ENCODE results near the gene GTSF1L.
"Not testable (repeated sequence)": the region's sequence is repeated elsewhere in the genome, so short reads cannot be mapped to it uniquely, and the experiment has no call there.

GTSF1L gene

DNA sequence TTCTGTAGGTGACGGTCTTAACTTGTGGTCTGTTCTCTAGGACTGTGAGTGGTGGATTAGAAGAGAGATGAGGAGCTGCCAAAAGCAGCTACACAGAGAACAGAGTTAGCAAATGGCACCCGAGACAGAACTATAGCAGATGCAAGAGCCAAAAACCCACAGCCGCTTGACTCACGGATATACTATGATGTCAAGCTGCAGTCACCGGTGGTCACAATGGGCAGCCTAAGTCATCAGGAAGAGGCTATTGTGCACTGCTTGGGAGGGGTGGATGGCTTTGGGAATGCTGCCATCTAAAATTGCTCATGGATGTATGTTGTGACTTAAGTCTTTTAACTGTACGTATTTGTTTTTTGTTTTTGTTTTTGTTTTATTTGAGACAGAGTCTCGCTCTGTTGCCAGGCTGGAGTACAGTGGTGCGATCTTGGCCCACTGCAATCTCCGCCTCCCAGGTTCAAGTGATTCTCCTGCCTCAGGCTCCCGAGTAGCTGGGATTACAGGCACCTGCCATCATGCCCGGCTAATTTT lies at the start of gene GTSF1L:
TSS of gene GTSF1L (minus strand) at position 192 of the 528 bp plus-strand sequence. CDS start 308 bp downstream, outside the sequence.
- Mint-ChIP-seq H3K27ac (no peak within 1 kb of the TSS), H3K4me3 (no peak within 1 kb of the TSS), H3K4me1 (ENCODE audit: low read depth) (peaks cover 39% of the 10 kb centered on the region), H3K36me3 (ENCODE audit: low read depth) (no peaks in the 10 kb centered on the region), H3K9me3 (peaks cover 4% of the 10 kb centered on the region), H3K27me3 (no peaks in the 10 kb centered on the region)

DNA sequence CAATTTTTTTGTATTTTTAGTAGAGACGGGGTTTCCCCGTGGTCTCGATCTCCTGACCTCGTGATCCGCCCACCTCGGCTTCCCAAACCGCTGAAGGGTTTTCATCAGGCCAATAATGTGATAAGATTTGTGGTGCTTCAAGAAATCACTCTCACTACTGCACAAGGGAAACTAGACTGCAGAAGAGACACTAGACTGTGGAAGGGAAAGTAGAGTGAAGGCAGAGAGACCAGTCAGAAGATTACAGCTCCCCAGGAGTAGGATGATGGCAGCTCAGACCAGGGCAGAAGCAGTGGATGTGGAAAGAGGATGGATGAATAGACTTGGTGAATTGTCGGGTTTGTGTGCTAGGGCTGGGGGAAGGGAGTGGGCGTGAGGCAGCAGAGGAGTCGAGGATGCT lies 48.0 kb upstream of the GTSF1L start:
- Mint-ChIP-seq H3K27ac (peak overlapping the region; percentile 28), H3K27me3 (peaks cover 33% of the 10 kb centered on the region), H3K9me3 (peaks cover 12% of the 10 kb centered on the region), H3K4me1 (ENCODE audit: low read depth) (no peaks in the 10 kb centered on the region), H3K4me3 (no peak overlapping the region), H3K36me3 (ENCODE audit: low read depth) (no peaks in the 10 kb centered on the region)

DNA sequence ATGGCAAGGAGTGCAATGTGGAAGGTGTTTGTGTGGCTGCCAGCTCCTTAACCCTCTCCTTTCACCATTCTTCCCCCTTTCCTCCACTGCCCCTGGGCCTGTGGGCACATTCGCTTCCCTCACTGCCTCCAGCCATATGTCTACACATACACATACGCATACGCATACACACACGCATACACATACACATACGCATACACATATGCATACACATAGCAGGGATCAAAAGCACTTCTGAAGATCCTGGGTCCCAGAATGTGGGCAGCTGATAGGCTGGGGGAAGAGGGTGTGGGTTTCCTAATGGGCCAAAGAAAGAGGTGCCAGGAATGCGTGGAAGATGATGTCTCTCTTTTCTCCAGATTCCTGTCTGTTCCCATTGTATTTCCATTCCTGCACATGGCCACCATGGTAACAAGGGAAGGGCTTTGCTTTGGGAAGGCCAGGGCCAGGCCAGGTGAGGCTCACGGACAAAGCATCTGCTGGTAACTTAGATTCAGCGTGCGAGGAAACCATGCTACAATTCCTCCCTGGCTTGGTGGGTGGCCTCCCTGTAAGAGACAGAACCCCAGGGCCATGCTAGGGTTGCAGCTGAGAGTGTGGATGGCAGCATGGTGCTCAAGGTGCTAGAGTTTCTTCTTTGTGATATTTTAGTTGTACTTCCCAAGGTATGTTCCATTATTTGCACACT lies 44.8 kb upstream of the GTSF1L start:
- Mint-ChIP-seq H3K36me3 (ENCODE audit: low read depth) (no peaks in the 10 kb centered on the region), H3K4me3 (no peak overlapping the region), H3K27ac (no peak overlapping the region), H3K4me1 (ENCODE audit: low read depth) (no peaks in the 10 kb centered on the region), H3K27me3 (peaks cover 43% of the 10 kb centered on the region), H3K9me3 (no peaks in the 10 kb centered on the region)

DNA sequence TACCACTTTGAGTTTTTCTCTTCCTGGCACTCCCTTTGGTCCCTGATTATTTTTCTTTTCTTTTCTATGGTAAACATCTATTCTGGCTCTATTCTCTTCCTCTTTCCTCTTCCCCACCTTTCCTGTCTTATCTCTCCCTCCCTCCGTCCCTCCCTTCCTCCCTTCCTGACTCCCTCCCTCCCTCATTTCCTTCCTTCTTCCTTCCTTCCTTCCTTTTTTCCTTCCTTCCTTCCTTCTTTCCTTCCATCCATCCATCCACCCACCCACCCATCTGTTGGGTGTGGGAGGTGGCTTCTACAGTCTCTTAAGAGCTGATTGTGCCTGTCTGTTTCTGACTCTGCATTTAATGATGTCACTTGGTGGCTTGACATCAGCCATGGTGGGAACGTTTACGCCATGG lies 43.5 kb upstream of the GTSF1L start:
- Mint-ChIP-seq H3K27me3 (peaks cover 49% of the 10 kb centered on the region), H3K27ac (no peak overlapping the region)

DNA sequence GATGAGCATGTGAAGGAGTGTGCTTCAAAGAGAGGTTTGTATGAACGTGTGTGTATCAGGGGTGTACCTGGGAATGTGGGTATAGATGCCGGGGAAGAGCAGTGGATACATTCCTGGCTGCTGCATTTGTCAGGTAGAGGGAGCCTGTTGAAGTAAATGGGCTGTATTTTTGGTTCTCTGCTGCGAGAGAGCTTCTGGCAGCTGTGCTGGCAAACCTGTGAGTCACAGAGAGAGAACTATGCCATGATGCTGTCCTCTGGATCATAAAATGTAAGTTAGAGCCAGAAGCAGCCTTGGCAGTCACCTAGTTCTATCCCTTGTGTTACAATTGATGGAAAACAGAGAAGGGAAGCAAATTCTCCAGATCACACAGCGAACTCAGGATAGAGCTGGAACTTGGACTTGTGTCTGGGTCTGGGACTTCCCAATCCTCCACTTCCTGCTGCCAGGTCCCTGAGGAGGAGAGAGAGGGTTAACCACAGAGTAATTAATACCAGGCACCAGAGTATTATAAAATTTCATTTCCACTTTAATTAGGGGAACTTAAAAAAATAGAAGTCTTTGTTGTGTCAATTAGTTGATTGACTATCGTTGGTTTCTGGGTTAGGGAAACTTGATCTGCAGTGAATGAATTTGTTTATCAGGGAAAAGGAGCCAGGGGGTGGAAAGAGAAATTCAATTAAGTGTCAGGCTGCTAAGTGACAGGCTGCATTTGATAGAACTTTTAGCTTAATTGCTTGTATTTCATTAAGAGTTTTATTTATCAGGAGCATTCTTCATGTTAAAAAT lies 41.1 kb upstream of the GTSF1L start:
- Mint-ChIP-seq H3K9me3 (no peaks in the 10 kb centered on the region), H3K4me3 (no peak overlapping the region), H3K4me1 (ENCODE audit: low read depth) (no peaks in the 10 kb centered on the region), H3K27ac (no peak overlapping the region), H3K27me3 (peaks cover 36% of the 10 kb centered on the region), H3K36me3 (ENCODE audit: low read depth) (no peaks in the 10 kb centered on the region)

More for the DNA sequence above, 43.5 kb upstream of the GTSF1L start:
- H3K4me3 Mint-ChIP-seq, result no peak overlapping the region
- H3K36me3 Mint-ChIP-seq (ENCODE audit: low read depth), result no peaks in the 10 kb centered on the region
- no peaks in the 10 kb centered on the region for H3K9me3 Mint-ChIP-seq
- no peaks in the 10 kb centered on the region for H3K4me1 Mint-ChIP-seq (ENCODE audit: low read depth)

DNA sequence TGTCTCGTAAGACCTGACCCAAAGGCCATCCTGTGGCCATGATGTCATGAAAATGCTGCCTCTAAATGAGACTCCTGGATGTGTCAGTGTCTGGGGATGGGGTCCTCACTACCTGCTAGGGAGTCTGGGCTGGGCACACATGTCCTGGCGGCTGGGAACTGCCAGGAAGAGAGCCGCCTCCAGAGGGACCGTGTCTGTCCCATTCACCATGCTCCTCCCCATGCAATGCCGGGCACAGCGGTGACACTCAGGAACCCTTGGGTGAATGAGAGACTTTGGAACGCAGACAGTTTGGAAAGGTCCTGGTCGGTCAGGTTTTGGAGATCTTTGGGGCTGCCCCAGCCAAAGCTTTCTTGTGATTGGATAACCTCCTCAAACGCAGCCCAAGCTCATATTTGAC lies 40.1 kb upstream of the GTSF1L start:
- Mint-ChIP-seq H3K27me3 (peaks cover 31% of the 10 kb centered on the region), H3K27ac (no peak overlapping the region), H3K4me3 (no peak overlapping the region), H3K36me3 (ENCODE audit: low read depth) (no peaks in the 10 kb centered on the region), H3K9me3 (no peaks in the 10 kb centered on the region), H3K4me1 (ENCODE audit: low read depth) (no peaks in the 10 kb centered on the region)

DNA sequence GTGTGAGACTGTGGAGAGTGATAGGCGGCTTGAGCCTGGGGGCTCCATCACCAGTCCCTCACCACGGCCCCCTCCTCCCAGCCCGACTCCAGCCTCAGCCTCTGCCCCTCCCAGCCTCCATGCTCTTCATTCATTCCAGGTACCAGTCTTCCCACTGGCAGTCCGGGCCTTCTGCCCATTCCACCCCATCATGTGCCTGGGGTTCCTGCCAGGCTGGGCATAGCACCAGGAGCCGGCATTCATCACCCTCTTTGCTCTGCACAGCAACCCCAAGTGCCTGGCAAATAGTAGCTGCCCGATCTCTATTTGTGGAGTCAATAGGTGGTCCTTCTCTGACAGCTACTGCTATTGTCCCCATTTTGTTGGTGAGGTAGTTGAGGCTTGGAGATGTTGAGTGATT lies 39.6 kb upstream of the GTSF1L start:
- no peak overlapping the region for H3K27ac Mint-ChIP-seq

DNA sequence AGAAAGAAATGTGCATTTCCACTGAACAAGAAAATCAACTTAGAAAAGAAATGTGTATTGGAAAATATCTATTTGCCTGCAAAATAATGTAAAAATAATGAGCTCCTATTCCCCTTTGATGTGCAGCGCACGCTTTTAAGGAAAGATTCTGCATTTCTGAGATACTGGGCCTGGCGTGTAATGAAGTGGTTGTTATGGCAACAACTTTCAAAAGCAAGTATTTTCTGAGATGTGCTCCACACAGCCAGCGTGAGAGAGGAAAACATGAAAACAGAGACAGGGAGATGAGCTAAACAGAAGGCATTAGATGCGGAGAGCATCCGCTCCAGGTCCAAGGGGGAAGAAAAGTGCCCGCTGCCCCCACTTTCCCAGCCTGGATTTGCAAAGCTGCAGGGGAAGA lies 39.1 kb upstream of the GTSF1L start:
- H3K27me3 Mint-ChIP-seq, result peaks cover 23% of the 10 kb centered on the region

More for the DNA sequence above, 39.6 kb upstream of the GTSF1L start:
- peaks cover 27% of the 10 kb centered on the region for H3K27me3 Mint-ChIP-seq
- H3K4me3 Mint-ChIP-seq, result no peak overlapping the region
- H3K36me3 Mint-ChIP-seq (ENCODE audit: low read depth), result no peaks in the 10 kb centered on the region
- no peaks in the 10 kb centered on the region for H3K4me1 Mint-ChIP-seq (ENCODE audit: low read depth)
- H3K9me3 Mint-ChIP-seq, result no peaks in the 10 kb centered on the region

DNA sequence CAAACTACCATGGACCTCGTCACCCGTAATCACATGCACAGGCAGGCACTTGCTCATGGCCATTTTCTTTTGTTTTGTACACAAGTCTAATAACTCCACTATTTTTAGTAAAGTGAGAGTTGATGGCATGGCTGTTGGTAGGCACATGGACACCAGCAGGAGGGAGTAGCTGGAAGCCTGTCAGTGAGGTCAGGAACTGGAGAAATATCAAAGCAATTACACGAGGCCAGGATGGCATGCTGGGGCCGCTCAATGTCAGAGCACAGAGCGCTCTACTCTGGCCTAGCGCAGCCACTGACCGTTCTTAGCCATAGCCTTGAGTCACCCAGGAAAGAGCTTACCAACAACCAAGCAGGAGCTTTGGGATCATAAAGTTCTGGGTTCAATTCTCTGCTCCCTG lies 36.1 kb upstream of the GTSF1L start:
- no peaks in the 10 kb centered on the region for H3K9me3 Mint-ChIP-seq
- no peak overlapping the region for H3K27ac Mint-ChIP-seq
- H3K4me3 Mint-ChIP-seq, result no peak overlapping the region
- H3K4me1 Mint-ChIP-seq (ENCODE audit: low read depth), result peaks cover 10% of the 10 kb centered on the region
- peaks cover 22% of the 10 kb centered on the region for H3K27me3 Mint-ChIP-seq
- H3K36me3 Mint-ChIP-seq (ENCODE audit: low read depth), result no peaks in the 10 kb centered on the region

More for the DNA sequence above, 39.1 kb upstream of the GTSF1L start:
- H3K36me3 Mint-ChIP-seq (ENCODE audit: low read depth), result no peaks in the 10 kb centered on the region
- no peaks in the 10 kb centered on the region for H3K9me3 Mint-ChIP-seq
- H3K27ac Mint-ChIP-seq, result no peak overlapping the region
- no peak overlapping the region for H3K4me3 Mint-ChIP-seq
- H3K4me1 Mint-ChIP-seq (ENCODE audit: low read depth), result no peaks in the 10 kb centered on the region

DNA sequence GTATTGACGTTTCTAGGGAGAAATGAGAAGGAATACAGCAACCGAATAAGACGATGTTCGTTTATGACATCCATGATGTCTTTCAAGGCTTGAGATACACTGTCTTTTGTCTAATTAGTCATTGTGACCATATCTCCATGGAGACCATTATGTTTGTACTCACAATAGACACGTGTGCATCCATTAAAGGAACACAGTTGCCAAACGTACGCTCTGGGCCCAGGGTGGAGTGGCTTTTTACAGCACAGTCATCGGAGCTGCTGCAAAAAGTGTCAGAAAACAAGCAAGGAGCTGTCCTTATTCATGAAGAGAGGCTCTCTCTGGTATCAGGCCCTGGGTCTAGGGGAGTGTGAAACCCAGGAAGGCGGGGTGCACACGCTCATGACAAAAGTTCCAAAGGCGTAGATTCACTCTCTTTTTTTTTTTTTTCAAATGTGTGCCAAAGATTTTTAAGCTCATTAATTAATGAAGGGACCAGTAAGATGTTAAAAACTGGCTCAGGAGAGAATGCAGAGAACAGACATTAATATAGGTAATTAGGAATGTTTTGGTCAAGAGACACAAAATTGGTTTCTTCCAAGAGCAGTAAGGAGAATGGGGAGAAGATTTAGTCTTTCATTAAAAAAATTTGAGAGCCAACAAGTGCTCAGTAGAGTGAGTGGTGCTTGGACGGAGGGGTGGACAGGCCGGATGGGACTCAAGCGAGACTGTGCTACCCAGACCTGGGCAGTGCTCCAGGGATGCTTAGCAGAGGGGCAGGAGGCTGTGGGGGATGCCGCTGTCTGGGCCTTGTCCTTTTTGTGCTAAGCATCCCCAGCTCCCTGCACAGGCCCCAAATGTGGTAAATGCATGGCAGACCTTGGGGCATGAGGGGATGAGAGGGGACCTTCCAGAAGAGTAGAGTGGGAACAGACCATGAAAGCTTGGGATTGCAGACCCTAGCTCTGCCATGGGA lies 34.9 kb upstream of the GTSF1L start:
- Mint-ChIP-seq H3K4me3 (no peak overlapping the region), H3K9me3 (no peaks in the 10 kb centered on the region), H3K27me3 (peaks cover 16% of the 10 kb centered on the region), H3K36me3 (ENCODE audit: low read depth) (no peaks in the 10 kb centered on the region), H3K4me1 (ENCODE audit: low read depth) (peaks cover 13% of the 10 kb centered on the region), H3K27ac (no peak overlapping the region)

DNA sequence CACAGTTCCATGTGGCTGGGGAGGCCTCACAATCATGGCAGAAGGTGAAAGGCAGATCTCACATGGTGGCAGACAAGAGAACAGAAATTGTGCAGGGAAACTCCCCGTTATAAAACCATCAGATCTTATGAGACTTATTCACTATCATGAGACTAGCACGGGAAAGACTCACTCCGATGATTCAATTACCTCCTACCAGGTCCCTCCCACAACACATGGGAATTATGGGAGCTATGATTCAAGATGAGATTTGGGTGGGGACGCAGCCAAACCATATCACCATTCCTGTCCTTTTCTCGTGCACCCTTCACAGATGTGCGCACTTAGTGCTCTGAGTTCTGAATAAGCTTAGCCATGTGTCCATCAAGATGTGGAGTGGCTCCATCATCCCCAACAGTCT lies 31.1 kb upstream of the GTSF1L start:
- not testable (repeated sequence) for H3K36me3 Mint-ChIP-seq (ENCODE audit: low read depth); H3K9me3 Mint-ChIP-seq; H3K4me3 Mint-ChIP-seq; H3K27me3 Mint-ChIP-seq; H3K27ac Mint-ChIP-seq
- peaks cover 20% of the 10 kb centered on the region for H3K4me1 Mint-ChIP-seq (ENCODE audit: low read depth)

DNA sequence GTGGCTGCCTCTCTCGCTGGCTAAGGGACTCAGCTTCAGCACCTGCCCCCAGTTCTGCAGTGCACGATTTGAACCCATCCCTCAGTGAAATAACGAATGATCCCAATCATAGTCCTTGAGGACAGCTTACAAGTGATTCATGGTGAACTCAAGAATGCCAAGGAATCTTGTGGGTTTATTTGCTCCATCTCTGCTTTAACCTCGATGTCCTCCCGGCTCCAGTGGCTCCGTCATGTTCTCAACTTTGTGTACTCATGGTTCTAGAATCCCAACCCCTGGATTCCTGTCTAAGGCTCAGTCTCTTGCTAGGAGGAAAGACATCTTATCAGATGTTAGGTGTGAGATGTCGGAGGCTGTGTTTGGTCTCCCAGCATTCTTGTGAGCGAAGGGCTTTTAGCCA lies 29.0 kb upstream of the GTSF1L start:
- Mint-ChIP-seq H3K4me1 (ENCODE audit: low read depth) (peaks cover 40% of the 10 kb centered on the region), H3K9me3 (no peaks in the 10 kb centered on the region), H3K27ac (no peak overlapping the region), H3K36me3 (ENCODE audit: low read depth) (peaks cover 11% of the 10 kb centered on the region), H3K27me3 (peaks cover 10% of the 10 kb centered on the region), H3K4me3 (no peak overlapping the region)

DNA sequence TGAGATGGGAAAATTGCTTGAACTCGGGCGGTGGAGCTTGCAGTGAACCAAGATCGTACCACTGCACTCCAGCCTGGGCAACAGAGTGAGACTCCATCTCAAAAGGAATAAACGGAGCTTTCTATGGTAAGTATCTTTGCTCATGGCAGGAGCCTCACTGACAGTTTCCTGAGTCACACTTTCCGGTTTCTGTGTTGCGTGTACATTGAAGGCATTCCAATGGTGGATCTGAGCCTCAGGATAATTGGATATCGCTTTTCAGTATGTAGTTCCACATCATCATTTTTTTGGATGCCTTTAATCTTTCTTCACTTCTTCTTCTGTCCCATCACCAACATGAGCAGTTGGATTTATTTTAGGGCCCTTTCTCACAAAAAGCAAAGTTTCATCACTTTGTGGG lies 28.6 kb upstream of the GTSF1L start:
- Mint-ChIP-seq H3K9me3 (peaks cover 3% of the 10 kb centered on the region), H3K4me1 (ENCODE audit: low read depth) (peaks cover 45% of the 10 kb centered on the region), H3K4me3 (no peak overlapping the region), H3K27me3 (peaks cover 10% of the 10 kb centered on the region), H3K27ac (no peak overlapping the region), H3K36me3 (ENCODE audit: low read depth) (peaks cover 11% of the 10 kb centered on the region)

DNA sequence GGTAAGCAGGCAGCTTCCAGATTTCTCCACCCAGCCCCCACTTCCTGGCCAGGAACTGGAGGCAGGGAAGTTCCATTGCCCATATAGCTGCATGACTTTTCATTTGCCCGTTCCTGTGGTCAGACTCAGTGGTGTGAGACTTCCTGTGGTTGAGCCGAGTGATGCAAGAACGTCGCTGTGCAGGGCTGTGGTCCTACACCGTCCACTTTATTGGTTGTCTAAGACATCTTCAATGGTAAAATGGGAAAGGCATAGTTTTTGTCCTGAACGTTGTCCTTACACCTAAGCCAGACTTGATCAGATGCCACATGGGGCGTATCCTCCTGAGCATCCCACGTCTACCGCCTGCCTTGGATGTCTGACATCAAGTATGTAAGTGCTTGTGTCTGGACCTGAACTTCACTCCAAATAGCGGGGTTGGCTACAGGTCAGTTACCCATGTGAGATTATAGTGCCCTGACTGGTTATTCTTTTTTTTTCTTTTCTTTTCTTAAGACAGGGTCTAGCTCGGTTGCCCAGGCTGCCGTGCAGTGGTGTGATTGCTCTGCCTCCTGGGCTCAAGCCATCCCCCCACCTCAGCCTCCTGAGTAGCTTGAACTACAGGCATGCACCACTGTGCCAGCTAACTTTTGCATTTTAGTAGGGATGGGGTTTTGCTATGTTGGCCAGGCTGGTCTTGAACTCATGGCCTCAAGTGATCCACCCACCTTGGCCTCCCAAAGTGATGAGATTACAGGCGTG lies 25.9 kb upstream of the GTSF1L start:
- Mint-ChIP-seq H3K36me3 (ENCODE audit: low read depth) (peaks cover 11% of the 10 kb centered on the region), H3K27me3 (no peaks in the 10 kb centered on the region), H3K4me1 (ENCODE audit: low read depth) (peaks cover 44% of the 10 kb centered on the region), H3K27ac (peak overlapping the region; percentile 97), H3K9me3 (peaks cover 3% of the 10 kb centered on the region), H3K4me3 (peak overlapping the region; percentile 60)

Measured in stimulated activated naive CD8-positive, alpha-beta T cell treated with anti-CD3 and anti-CD28 coated beads, Interleukin-15, Interleukin-2, amounts not matched to agents 100 ng/mL and 50 ng/mL, for 24 hours (primary cell).